ENCODE measurements around the gene ANKS1B. TPM values are rescaled to one million over a fixed set of nuclear protein-coding genes. Genes with fewer than 3 reads are reported as not detected.
A peak's percentile ranks its signal among the peaks of the same experiment; 100 is the strongest.

Gene ANKS1B
- total and polyA plus RNA-seq, 4 donors, result 0.03 to 3.4 (median 0.53) TPM

GRCh38 chr12:99043319-99043914 is 941.3 kb downstream of the ANKS1B start:
- Histone ChIP-seq H3K27me3 (ENCODE audit: control insufficient read depth in 4 of 4, insufficient read depth in 4 of 4, low read length in 3 of 4) (peaks cover 0 to 2% (median 1%) of the 10 kb centered on the region in 4 donors), H3K36me3 (ENCODE audit: control insufficient read depth in 4 of 4, insufficient read depth in 3 of 4, low read depth in 1 of 4, low read length in 3 of 4) (no peaks in the 10 kb centered on the region), H3K27ac (ENCODE audit: low read depth in 1 of 2, low read length in 2 of 2) (no peak overlapping the region), H3K4me1 (ENCODE audit: control insufficient read depth in 4 of 4, insufficient read depth in 4 of 4, low read length in 3 of 4) (no peaks in the 10 kb centered on the region), H3K4me3 (ENCODE audit: low read depth in 1 of 3, low read length in 3 of 3) (no peak overlapping the region), H3K9me3 (ENCODE audit: control insufficient read depth in 4 of 4, low read length in 3 of 4) (peaks cover 0 to 9% (median under 1%) of the 10 kb centered on the region in 4 donors), H3K9ac (ENCODE audit: low read depth in 1 of 2, low read length in 2 of 2) (no peak overlapping the region)
- TF ChIP-seq HNF4G (IDR thresholded peaks at IDR 0.05) (no peak), HNF4A (conservative IDR thresholded peaks at IDR 0.05) (peak; percentile 36 to 53), RAD21 (IDR thresholded peaks at IDR 0.05) (peak; percentile 95 to 96)
- TF ChIP-seq, protein P1, sequence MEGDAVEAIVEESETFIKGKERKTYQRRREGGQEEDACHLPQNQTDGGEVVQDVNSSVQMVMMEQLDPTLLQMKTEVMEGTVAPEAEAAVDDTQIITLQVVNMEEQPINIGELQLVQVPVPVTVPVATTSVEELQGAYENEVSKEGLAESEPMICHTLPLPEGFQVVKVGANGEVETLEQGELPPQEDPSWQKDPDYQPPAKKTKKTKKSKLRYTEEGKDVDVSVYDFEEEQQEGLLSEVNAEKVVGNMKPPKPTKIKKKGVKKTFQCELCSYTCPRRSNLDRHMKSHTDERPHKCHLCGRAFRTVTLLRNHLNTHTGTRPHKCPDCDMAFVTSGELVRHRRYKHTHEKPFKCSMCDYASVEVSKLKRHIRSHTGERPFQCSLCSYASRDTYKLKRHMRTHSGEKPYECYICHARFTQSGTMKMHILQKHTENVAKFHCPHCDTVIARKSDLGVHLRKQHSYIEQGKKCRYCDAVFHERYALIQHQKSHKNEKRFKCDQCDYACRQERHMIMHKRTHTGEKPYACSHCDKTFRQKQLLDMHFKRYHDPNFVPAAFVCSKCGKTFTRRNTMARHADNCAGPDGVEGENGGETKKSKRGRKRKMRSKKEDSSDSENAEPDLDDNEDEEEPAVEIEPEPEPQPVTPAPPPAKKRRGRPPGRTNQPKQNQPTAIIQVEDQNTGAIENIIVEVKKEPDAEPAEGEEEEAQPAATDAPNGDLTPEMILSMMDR (IDR thresholded peaks at IDR 0.05; ENCODE audit: low read depth, low read length, missing input control), result peak; percentile 94
- TF ChIP-seq, protein P2, sequence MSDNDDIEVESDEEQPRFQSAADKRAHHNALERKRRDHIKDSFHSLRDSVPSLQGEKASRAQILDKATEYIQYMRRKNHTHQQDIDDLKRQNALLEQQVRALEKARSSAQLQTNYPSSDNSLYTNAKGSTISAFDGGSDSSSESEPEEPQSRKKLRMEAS (IDR thresholded peaks at IDR 0.05), result no peak
- peak; percentile 64 for DNase-seq (ENCODE audit: low spot score)
- 63% methylated on average over 2 of the region's 2 CpGs for WGBS

DNA sequence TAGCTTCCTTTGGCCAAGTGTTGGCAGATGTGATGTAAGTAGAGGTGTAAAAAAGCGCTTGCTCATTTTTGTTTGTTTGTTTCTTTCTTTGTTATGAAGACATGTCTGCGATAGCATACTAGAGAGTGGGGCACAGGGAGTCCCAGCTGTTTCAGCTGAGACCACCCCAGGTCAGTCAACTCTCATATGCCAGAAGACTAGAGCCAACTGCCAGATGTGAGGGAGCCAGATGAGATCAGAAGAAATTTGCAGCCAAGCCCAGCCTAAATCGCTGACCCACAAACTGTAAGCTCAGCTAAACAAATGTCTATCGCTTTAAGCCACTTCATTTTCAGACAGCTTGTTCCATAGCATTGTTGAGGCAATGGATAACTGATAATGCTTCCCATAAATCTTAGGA is 942.5 kb downstream of the ANKS1B start:
- Histone ChIP-seq H3K4me3 (ENCODE audit: low read depth in 1 of 3, low read length in 3 of 3) (no peak overlapping the region), H3K9me3 (ENCODE audit: control insufficient read depth in 4 of 4, low read length in 3 of 4) (peaks cover 0 to 4% (median 0%) of the 10 kb centered on the region in 4 donors), H3K4me1 (ENCODE audit: control insufficient read depth in 4 of 4, insufficient read depth in 4 of 4, low read length in 3 of 4) (no peaks in the 10 kb centered on the region), H3K9ac (ENCODE audit: low read depth in 1 of 2, low read length in 2 of 2) (no peak overlapping the region), H3K27ac (ENCODE audit: low read depth in 1 of 2, low read length in 2 of 2) (no peak overlapping the region), H3K27me3 (ENCODE audit: control insufficient read depth in 4 of 4, insufficient read depth in 4 of 4, low read length in 3 of 4) (peaks cover 0 to 3% (median 1%) of the 10 kb centered on the region in 4 donors), H3K36me3 (ENCODE audit: control insufficient read depth in 4 of 4, insufficient read depth in 3 of 4, low read depth in 1 of 4, low read length in 3 of 4) (no peaks in the 10 kb centered on the region)
- DNase-seq (ENCODE audit: low spot score), result no peak
- WGBS, result 84% methylated on average over 4 of the region's 4 CpGs
- TF ChIP-seq YY1 (IDR thresholded peaks at IDR 0.05) (no peak), RAD21 (IDR thresholded peaks at IDR 0.05) (no peak), EGR1 (IDR thresholded peaks at IDR 0.05; ENCODE audit: low read depth in 2 of 2) (no peak), SP1 (IDR thresholded peaks at IDR 0.05) (no peak), NR2F2 (IDR thresholded peaks at IDR 0.05) (no peak), FOXA2 (IDR thresholded peaks at IDR 0.05) (no peak)

DNA sequence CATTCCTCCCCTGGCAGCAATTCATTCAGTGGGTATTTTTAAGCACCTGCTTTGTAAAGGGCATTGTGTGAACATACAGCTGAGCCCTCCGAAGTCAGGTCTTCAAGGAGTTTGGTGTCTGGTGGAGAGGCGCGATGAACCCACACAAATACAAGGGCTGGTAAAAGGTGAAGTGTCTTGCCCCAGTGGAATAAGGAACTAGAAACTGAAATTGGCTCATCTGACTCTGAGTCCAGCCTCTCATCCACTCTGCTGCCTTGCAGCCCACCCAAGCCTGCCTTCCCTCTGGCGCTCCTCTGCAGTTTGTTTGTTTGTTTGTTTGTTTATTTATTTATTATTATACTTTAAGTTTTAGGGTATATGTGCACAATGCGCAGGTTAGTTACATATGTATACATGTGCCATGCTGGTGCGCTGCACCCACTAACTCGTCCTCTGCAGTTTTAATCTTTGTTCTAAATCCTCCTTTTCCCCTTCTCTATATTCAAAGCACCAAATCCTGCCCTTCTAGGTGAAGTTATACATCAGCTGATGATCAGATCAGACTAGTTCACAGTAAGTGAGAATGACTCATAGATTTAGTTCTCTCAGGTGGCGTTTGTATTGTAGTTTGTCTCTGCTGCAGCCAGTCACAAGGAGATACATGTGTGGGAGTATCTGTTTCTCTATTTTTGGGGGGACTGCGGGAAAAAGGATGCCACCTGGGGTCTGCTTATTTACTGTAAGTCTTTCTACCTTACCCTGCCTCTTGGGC is 945.2 kb downstream of the ANKS1B start:
- DNase-seq (ENCODE audit: low spot score), result no peak
- H3K4me3 ChIP-seq (ENCODE audit: low read depth in 1 of 3, low read length in 3 of 3), result no peak overlapping the region
- TF ChIP-seq JUND (IDR thresholded peaks at IDR 0.05) (no peak), TAF1 (conservative IDR thresholded peaks at IDR 0.05) (no peak), FOXA2 (IDR thresholded peaks at IDR 0.05) (no peak)
- no peaks in the 10 kb centered on the region for H3K36me3 ChIP-seq (ENCODE audit: control insufficient read depth in 4 of 4, insufficient read depth in 3 of 4, low read depth in 1 of 4, low read length in 3 of 4)
- 86% methylated on average over 9 of the region's 9 CpGs for WGBS
- H3K9ac ChIP-seq (ENCODE audit: low read depth in 1 of 2, low read length in 2 of 2), result no peak overlapping the region
- no peaks in the 10 kb centered on the region for H3K9me3 ChIP-seq (ENCODE audit: control insufficient read depth in 4 of 4, low read length in 3 of 4)
- H3K4me1 ChIP-seq (ENCODE audit: control insufficient read depth in 4 of 4, insufficient read depth in 4 of 4, low read length in 3 of 4), result no peaks in the 10 kb centered on the region
- no peak overlapping the region for H3K27ac ChIP-seq (ENCODE audit: low read depth in 1 of 2, low read length in 2 of 2)
- peaks cover 0 to 3% (median 1%) of the 10 kb centered on the region in 4 donors for H3K27me3 ChIP-seq (ENCODE audit: control insufficient read depth in 4 of 4, insufficient read depth in 4 of 4, low read length in 3 of 4)
